Uterus (tissue), 4 donors: ENCODE data around the gene IDH2. TPM values are rescaled to one million over a fixed set of nuclear protein-coding genes. Genes with fewer than 3 reads are reported as not detected.

ENCODE experiments used
- DNase-seq, 2 donors: peaks; one replicate each; pipeline ENCODE4 v3.0.0-alpha.2; 2019 to 2020
- H3K27ac ChIP-seq, 2 donors: fragments of 200-600 bp; sonication (generic); 1 replicate in 1 of 2; 2 replicates in 1 of 2; pipeline ENCODE4 v1.5.1; 2016 to 2018
- H3K27me3 ChIP-seq, 2 donors: fragments of 200-600 bp; sonication (generic); one replicate each; pipeline ENCODE4 v1.5.1; 2018 to 2019; ENCODE audit warnings: control low read depth in 1 of 2
- H3K36me3 ChIP-seq, 2 donors: fragments of 200-600 bp; sonication (generic); one replicate each; pipeline ENCODE4 v1.5.1; 2019; ENCODE audit warnings: control low read depth in 1 of 2
- H3K4me1 ChIP-seq, 2 donors: fragments of 200-600 bp; sonication (generic); one replicate each; pipeline ENCODE4 v1.5.1; 2018 to 2019; ENCODE audit warnings: control low read depth in 1 of 2
- H3K4me3 ChIP-seq, 2 donors: fragments of 200-600 bp; sonication (generic); 1 replicate in 1 of 2; 2 replicates in 1 of 2; pipeline ENCODE4 v1.5.1; 2018 to 2019; ENCODE audit warnings: mild to moderate bottlenecking in 1 of 2
- H3K9me3 ChIP-seq, 2 donors: fragments of 200-600 bp; sonication (generic); one replicate each; pipeline ENCODE4 v1.5.1; 2019; ENCODE audit warnings: control low read depth in 1 of 2
- POLR2A ChIP-seq, 2 donors: fragments of 450-650 bp; IDR thresholded peaks; one replicate each; pipeline ENCODE4 v1.6.1; 2016; ENCODE audit warnings: antibody characterized with exemption in 2 of 2, mild to moderate bottlenecking in 1 of 2, moderate library complexity in 1 of 2
- intact Hi-C: fragments of 100-400 bp; cut with DNase I; formaldehyde crosslinking; loops from one replicate; pipeline ENCODE4 v1.15.1; 2023; ENCODE audit warnings: low total_unique reads
- total RNA-seq, 4 donors: library from RNA; depleted of rRNA in 3 of 4; stranded (reverse); fragments of >200 nt in 3 of 4; gene quantifications; one replicate each; pipeline versions ENCODE4 v1.1.0 to v1.2.4, GENCODE V29; 2014 to 2023
- TF ChIP-seq, protein P1 (sequence below), 4 experiments: fragments of 200-600 bp in 2 of 4; fragments of 450-650 bp in 2 of 4; sonication (generic) in 2 of 4; IDR thresholded peaks; one replicate each; pipeline ENCODE4 v1.5.1; 2016 to 2019; ENCODE audit warnings: antibody characterized with exemption in 4 of 4, mild to moderate bottlenecking in 2 of 4, moderate library complexity in 1 of 4
- donor health status: DM: yes; HTN: yes; CAD: no.

The IDH2 gene
- total RNA-seq, 4 donors from 2014 or later = 4.1 to 93.8 (median 21.5) TPM

GRCh38 chr15:90037511-90037860, 64.8 kb downstream of the IDH2 start:
- DNase-seq = peak in 1 of 2 donors; percentile 9
- no peaks in the 10 kb centered on the region for H3K9me3 ChIP-seq
- H3K4me3 ChIP-seq = no peak overlapping the region
- no peak for TF ChIP-seq POLR2A (IDR thresholded peaks at IDR 0.05)
- TF ChIP-seq, protein P1, sequence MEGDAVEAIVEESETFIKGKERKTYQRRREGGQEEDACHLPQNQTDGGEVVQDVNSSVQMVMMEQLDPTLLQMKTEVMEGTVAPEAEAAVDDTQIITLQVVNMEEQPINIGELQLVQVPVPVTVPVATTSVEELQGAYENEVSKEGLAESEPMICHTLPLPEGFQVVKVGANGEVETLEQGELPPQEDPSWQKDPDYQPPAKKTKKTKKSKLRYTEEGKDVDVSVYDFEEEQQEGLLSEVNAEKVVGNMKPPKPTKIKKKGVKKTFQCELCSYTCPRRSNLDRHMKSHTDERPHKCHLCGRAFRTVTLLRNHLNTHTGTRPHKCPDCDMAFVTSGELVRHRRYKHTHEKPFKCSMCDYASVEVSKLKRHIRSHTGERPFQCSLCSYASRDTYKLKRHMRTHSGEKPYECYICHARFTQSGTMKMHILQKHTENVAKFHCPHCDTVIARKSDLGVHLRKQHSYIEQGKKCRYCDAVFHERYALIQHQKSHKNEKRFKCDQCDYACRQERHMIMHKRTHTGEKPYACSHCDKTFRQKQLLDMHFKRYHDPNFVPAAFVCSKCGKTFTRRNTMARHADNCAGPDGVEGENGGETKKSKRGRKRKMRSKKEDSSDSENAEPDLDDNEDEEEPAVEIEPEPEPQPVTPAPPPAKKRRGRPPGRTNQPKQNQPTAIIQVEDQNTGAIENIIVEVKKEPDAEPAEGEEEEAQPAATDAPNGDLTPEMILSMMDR (IDR thresholded peaks at IDR 0.05) = no peak
- H3K4me1 ChIP-seq = peaks cover 0 to 5% of the 10 kb centered on the region in 2 donors
- intact Hi-C loops = no loop called here
- H3K27me3 ChIP-seq = no peaks in the 10 kb centered on the region
- no peaks in the 10 kb centered on the region for H3K36me3 ChIP-seq
- no peak overlapping the region for H3K27ac ChIP-seq

DNA sequence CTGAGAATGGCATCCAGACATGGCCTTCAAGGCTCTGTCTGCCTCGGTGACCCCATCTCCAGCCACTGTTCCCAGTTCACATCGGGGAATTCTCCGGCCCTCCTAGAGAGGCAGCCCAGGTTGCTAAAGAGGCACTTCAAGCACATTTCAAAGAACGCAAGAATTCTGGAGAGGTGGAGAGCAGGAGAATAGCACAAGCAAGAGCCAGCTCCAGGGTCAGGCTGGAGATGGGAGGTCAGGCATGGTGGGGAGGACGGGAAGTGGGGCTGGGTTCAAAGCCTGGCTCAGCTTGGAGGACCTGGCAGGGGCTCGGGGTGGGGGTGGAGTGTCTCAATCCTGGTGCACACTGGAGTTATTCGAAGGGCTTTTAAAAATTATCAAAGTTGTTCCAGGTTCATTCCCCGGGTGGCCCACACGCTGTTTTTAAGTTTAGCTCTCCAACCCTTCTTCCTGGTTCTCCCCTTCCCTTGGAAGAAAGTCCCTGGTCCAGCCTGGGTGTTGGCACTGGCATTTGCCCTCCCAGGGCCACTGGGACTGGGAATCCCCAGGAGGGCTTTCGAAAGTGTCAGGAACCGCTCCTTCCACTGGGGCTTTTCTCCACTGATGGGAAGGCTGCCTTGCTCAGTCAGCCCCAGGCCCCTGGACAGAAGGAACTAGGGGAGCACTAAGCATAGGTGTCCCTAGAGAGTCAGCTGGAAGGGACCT, 65.3 kb downstream of the IDH2 start:
- Histone ChIP-seq H3K9me3 (no peaks in the 10 kb centered on the region), H3K4me1 (peaks cover 0 to 5% of the 10 kb centered on the region in 2 donors), H3K27ac (no peak overlapping the region), H3K36me3 (no peaks in the 10 kb centered on the region), H3K27me3 (no peaks in the 10 kb centered on the region), H3K4me3 (no peak overlapping the region)
- intact Hi-C loops = no loop called here
- no peak for TF ChIP-seq POLR2A (IDR thresholded peaks at IDR 0.05)
- TF ChIP-seq, protein P1 (IDR thresholded peaks at IDR 0.05) = no peak
- peak in 1 of 2 donors; percentile 8 for DNase-seq

- no peaks in the 10 kb centered on the region for H3K27me3 ChIP-seq
- no peak overlapping the region for H3K4me3 ChIP-seq
- no peak overlapping the region for H3K27ac ChIP-seq
- no peak for DNase-seq
- H3K4me1 ChIP-seq = peaks cover 0 to 5% of the 10 kb centered on the region in 2 donors
- TF ChIP-seq, protein P1 (IDR thresholded peaks at IDR 0.05) = no peak
- no peak for TF ChIP-seq POLR2A (IDR thresholded peaks at IDR 0.05)
- no peaks in the 10 kb centered on the region for H3K9me3 ChIP-seq
- intact Hi-C loops = no loop called here
- no peaks in the 10 kb centered on the region for H3K36me3 ChIP-seq
Measured at GRCh38 chr15:90036343-90036742, 65.9 kb downstream of the IDH2 start.

- intact Hi-C loops = no loop called here
- peak overlapping the region; percentile 52 to 62 for H3K27ac ChIP-seq
- no peaks in the 10 kb centered on the region for H3K36me3 ChIP-seq
- no peaks in the 10 kb centered on the region for H3K27me3 ChIP-seq
- H3K4me1 ChIP-seq = peaks cover 0 to 5% of the 10 kb centered on the region in 2 donors
- TF ChIP-seq, protein P1 (IDR thresholded peaks at IDR 0.05) = no peak
- TF ChIP-seq POLR2A (IDR thresholded peaks at IDR 0.05) = no peak
- H3K9me3 ChIP-seq = no peaks in the 10 kb centered on the region
- no peak overlapping the region for H3K4me3 ChIP-seq
- no peak for DNase-seq
Measured at GRCh38 chr15:90035840-90036230, 66.4 kb downstream of the IDH2 start.

DNA sequence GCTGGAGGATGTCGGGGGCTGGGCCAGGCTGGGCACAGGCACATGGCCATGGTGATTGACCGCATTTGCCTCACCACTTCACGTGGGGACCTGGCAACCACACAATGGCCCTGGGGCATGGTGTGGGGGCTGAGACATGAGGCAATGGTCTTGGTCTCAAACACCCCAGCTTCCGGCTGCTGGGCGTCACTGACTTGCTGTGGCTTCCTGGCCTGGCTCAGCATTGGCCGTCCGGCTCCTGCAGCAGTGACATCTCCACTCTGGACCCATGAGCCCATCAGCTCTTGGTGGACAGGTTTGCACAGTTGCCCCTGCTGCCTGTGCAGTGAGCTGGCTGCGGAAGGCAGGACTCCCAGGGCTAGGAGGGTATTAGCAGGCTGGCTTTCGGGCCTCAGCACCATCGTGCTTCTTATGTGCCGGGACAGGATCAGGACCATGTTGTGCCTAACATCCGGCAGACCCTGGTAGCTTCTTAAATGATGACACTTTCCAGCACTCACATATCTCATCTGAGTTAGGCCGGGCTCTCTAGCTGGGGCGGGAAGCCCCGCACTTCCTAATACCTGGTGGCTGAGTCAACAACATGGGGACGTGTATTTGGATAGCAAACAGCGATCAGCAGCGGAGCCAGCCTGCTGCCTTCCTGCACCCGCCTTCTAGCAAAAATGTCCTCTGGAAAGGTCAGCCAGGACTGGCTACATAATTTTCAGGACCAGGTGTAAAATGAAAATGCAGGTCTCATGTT, 67.0 kb downstream of the IDH2 start:
- H3K27ac ChIP-seq = peak overlapping the region; percentile 52 to 62
- TF ChIP-seq, protein P1 (IDR thresholded peaks at IDR 0.05) = no peak
- no peak for TF ChIP-seq POLR2A (IDR thresholded peaks at IDR 0.05)
- intact Hi-C loops = no loop called here
- H3K9me3 ChIP-seq = no peaks in the 10 kb centered on the region
- no peaks in the 10 kb centered on the region for H3K36me3 ChIP-seq
- no peak overlapping the region for H3K4me3 ChIP-seq
- H3K4me1 ChIP-seq = peaks cover 0 to 5% of the 10 kb centered on the region in 2 donors
- no peaks in the 10 kb centered on the region for H3K27me3 ChIP-seq
- DNase-seq = peak in 1 of 2 donors; percentile 33
